ENCODE data around the gene PRSS21. TPM values are rescaled to one million over a fixed set of nuclear protein-coding genes. Genes with fewer than 3 reads are reported as not detected.

PRSS21 gene
- total RNA-seq, 1 donor from 2014 or later = not detected

- Mint-ChIP-seq H3K4me1 (ENCODE audit: low read depth) (peaks cover 17% of the 10 kb centered on the region), H3K36me3 (ENCODE audit: insufficient read depth) (peaks cover 5% of the 10 kb centered on the region), H3K4me3 (ENCODE audit: low read depth) (peak overlapping the region; percentile 91), H3K9me3 (ENCODE audit: low read depth) (no peaks in the 10 kb centered on the region), H3K27ac (peak overlapping the region; percentile 37), H3K27me3 (no peaks in the 10 kb centered on the region)
- DNase-seq (ENCODE audit: low spot score, unreplicated experiment) = no peak
- TF ChIP-seq CTCF (IDR thresholded peaks at IDR 0.05; ENCODE audit: unreplicated experiment) = no peak
Observed at GRCh38 chr16:2775131-2775716, 41.8 kb upstream of the PRSS21 start.

- no peaks in the 10 kb centered on the region for H3K9me3 Mint-ChIP-seq (ENCODE audit: low read depth)
- no peak for TF ChIP-seq CTCF (IDR thresholded peaks at IDR 0.05; ENCODE audit: unreplicated experiment)
- H3K27ac Mint-ChIP-seq = peak overlapping the region; percentile 96
- peaks cover 17% of the 10 kb centered on the region for H3K4me1 Mint-ChIP-seq (ENCODE audit: low read depth)
- DNase-seq (ENCODE audit: low spot score, unreplicated experiment) = no peak
- H3K4me3 Mint-ChIP-seq (ENCODE audit: low read depth) = peak overlapping the region; percentile 91
- H3K27me3 Mint-ChIP-seq = no peaks in the 10 kb centered on the region
- peaks cover 5% of the 10 kb centered on the region for H3K36me3 Mint-ChIP-seq (ENCODE audit: insufficient read depth)
Observed at GRCh38 chr16:2775765-2776499, 41.1 kb upstream of the PRSS21 start.

- Mint-ChIP-seq H3K9me3 (ENCODE audit: low read depth) (no peaks in the 10 kb centered on the region), H3K4me3 (ENCODE audit: low read depth) (peak overlapping the region; percentile 91), H3K36me3 (ENCODE audit: insufficient read depth) (peaks cover 5% of the 10 kb centered on the region), H3K27ac (peak overlapping the region; percentile 96), H3K27me3 (no peaks in the 10 kb centered on the region), H3K4me1 (ENCODE audit: low read depth) (peaks cover 17% of the 10 kb centered on the region)
- no peak for DNase-seq (ENCODE audit: low spot score, unreplicated experiment)
- no peak for TF ChIP-seq CTCF (IDR thresholded peaks at IDR 0.05; ENCODE audit: unreplicated experiment)
Observed at GRCh38 chr16:2776500-2777139, 40.4 kb upstream of the PRSS21 start.

- peak within 1 kb of the TSS; percentile 93 for H3K4me3 Mint-ChIP-seq (ENCODE audit: low read depth)
- no peak for TF ChIP-seq CTCF (IDR thresholded peaks at IDR 0.05; ENCODE audit: unreplicated experiment)
- peaks cover 3% of the 10 kb centered on the region for H3K36me3 Mint-ChIP-seq (ENCODE audit: insufficient read depth)
- peak within 1 kb of the TSS; percentile 99 for H3K27ac Mint-ChIP-seq
- peaks cover 17% of the 10 kb centered on the region for H3K4me1 Mint-ChIP-seq (ENCODE audit: low read depth)
- no peaks in the 10 kb centered on the region for H3K27me3 Mint-ChIP-seq
- peak; percentile 80 for DNase-seq (ENCODE audit: low spot score, unreplicated experiment)
- no peaks in the 10 kb centered on the region for H3K9me3 Mint-ChIP-seq (ENCODE audit: low read depth)
Observed at GRCh38 chr16:2777231-2777902, 39.7 kb upstream of the PRSS21 start, which contains the start of gene ELOB. Gene ELOB, minus strand, starts transcription at chr16:2777280. Its CDS starts 41 bp downstream, at chr16:2777239.
